ENCODE data around the gene IARS1. TPM values are rescaled to one million over a fixed set of nuclear protein-coding genes. Genes with fewer than 3 reads are reported as not detected.

IARS1 gene
- total RNA-seq, 1 experiment from 2014 or later: 220 TPM

GRCh38 chr9:92289708-92290390 is 3.6 kb downstream of the IARS1 start:
- Mint-ChIP-seq H3K36me3 (peaks cover 63% of the 10 kb centered on the region), H3K9me3 (no peaks in the 10 kb centered on the region), H3K4me3 (no peak overlapping the region), H3K4me1 (peaks cover 16% of the 10 kb centered on the region), H3K27me3 (ENCODE audit: low read depth) (no peaks in the 10 kb centered on the region), H3K27ac (no peak overlapping the region)
- ChIA-PET POLR2A (no interaction called here), CTCF (no interaction called here)
- no peak for DNase-seq (ENCODE audit: low spot score)
- TF ChIP-seq ARID4B (CRISPR knock-in tag; IDR thresholded peaks at IDR 0.05; ENCODE audit: borderline replicate concordance) (no peak), E2F1 (CRISPR knock-in tag; IDR thresholded peaks at IDR 0.05) (no peak), SOX15 (CRISPR knock-in tag; IDR thresholded peaks at IDR 0.05) (no peak), PRDM15 (CRISPR knock-in tag; IDR thresholded peaks at IDR 0.05) (no peak), E2F5 (CRISPR knock-in tag; IDR thresholded peaks at IDR 0.05) (no peak), EMX1 (CRISPR knock-in tag; IDR thresholded peaks at IDR 0.05) (no peak), ELF4 (CRISPR knock-in tag; IDR thresholded peaks at IDR 0.05; ENCODE audit: low read depth) (no peak), ATF6 (CRISPR knock-in tag; IDR thresholded peaks at IDR 0.05) (no peak), CBFB (CRISPR knock-in tag; IDR thresholded peaks at IDR 0.05; ENCODE audit: low read depth) (no peak), PRRX2 (CRISPR knock-in tag; IDR thresholded peaks at IDR 0.05) (no peak), MAX (CRISPR knock-in tag; IDR thresholded peaks at IDR 0.05) (no peak)
- ATAC-seq: no peak

- ChIA-PET POLR2A (interaction anchor here (0.7 kb wide), 1 partner anchor 25 kb away, joined by 3 read pairs; no protein-coding TSS in a partner anchor), CTCF (interaction anchor here (1.8 kb wide), 1 partner anchor 139 kb away, joined by 4 read pairs; no protein-coding TSS in a partner anchor)
- TF ChIP-seq ARID4B (CRISPR knock-in tag; IDR thresholded peaks at IDR 0.05; ENCODE audit: borderline replicate concordance): no peak
- no peak for TF ChIP-seq GRHL2 (CRISPR knock-in tag; IDR thresholded peaks at IDR 0.05; ENCODE audit: insufficient replicate concordance, severe bottlenecking)
- no peak for TF ChIP-seq NR1H2 (CRISPR knock-in tag; IDR thresholded peaks at IDR 0.05)
- H3K9me3 Mint-ChIP-seq: no peaks in the 10 kb centered on the region
- DNase-seq (ENCODE audit: low spot score): no peak
- H3K27ac Mint-ChIP-seq: no peak overlapping the region
- no peaks in the 10 kb centered on the region for H3K27me3 Mint-ChIP-seq (ENCODE audit: low read depth)
- no peak for ATAC-seq
- H3K4me3 Mint-ChIP-seq: no peak overlapping the region
- H3K36me3 Mint-ChIP-seq: peaks cover 83% of the 10 kb centered on the region
- no peaks in the 10 kb centered on the region for H3K4me1 Mint-ChIP-seq
Observed at GRCh38 chr9:92279302-92279701, 14.2 kb downstream of the IARS1 start.

All from WTC11 (cell line).